HepG2 (cell line): Measurements from ENCODE around the gene ATPAF2. TPM values are rescaled to one million over a fixed set of nuclear protein-coding genes. Genes with fewer than 3 reads are reported as not detected.

Experiments used
- ATAC-seq: fragments of 200-7000 bp; cut with Tn5 transposase; 3 replicates; pipeline ENCODE4 v1.9.1; 2020; ENCODE audit warnings: mild to moderate bottlenecking, moderate library complexity
- BruUV-seq: library from RNA; stranded (reverse); fragments of 400-500 nt; replicated peaks from 2 replicates; lab custom pipeline; 2021; lab: Mats Ljungman, UMichigan
- CTCF ChIA-PET: fragments of 300-600 bp; formaldehyde crosslinking; extraction: SDS; loops from one replicate; lab custom pipeline; 2021; ENCODE audit warnings: low total read pairs, inconsistent platforms, low intra/inter-chr PET ratio; lab: Yijun Ruan, JAX
- POLR2A ChIA-PET: fragments of 350-600 bp; sonication (Branson Sonifier 250); formaldehyde crosslinking; loops from one replicate; lab custom pipeline; 2020; ENCODE audit warnings: antibody characterized with exemption, inconsistent platforms; lab: Yijun Ruan, JAX
- DNase-seq: peaks from one replicate; pipeline ENCODE4 v3.0.0-alpha.2; 2015; ENCODE audit warnings: low spot score
- FAIRE-seq: peaks from 3 replicates; lab custom pipeline; 2011; peaks lifted over from hg19 to GRCh38; lab: Jason Lieb, UNC
- H2AFZ ChIP-seq: one replicate; pipeline ENCODE4 v1.6.1; 2011; ENCODE audit warnings: low read length, inconsistent platforms
- H3K27ac ChIP-seq: fragments of 300-600 bp; 3 replicates; pipeline ENCODE4 v1.8.0; 2011; ENCODE audit warnings: mixed run types, mild to moderate bottlenecking, mixed read lengths, low read length, inconsistent platforms; ENCODE audit not compliant: insufficient read depth; ENCODE audit errors: extremely low read length
- H3K27me3 ChIP-seq, 2 experiments: fragments of 200-600 bp in 1 of 2; 2 replicates in 1 of 2; 3 replicates in 1 of 2; pipeline versions ENCODE4 v1.6.0 to v1.8.0; 2011; ENCODE audit warnings: low read length in 2 of 2, mild to moderate bottlenecking in 2 of 2, moderate library complexity in 2 of 2, inconsistent platforms in 1 of 2; ENCODE audit not compliant: insufficient read depth in 2 of 2, control insufficient read depth in 1 of 2
- H3K36me3 ChIP-seq, 2 experiments: fragments of 200-600 bp in 1 of 2; replicated peaks in 1 of 2; 2 replicates in 1 of 2; 3 replicates in 1 of 2; pipeline versions ENCODE4 v1.5.1 to v1.8.0; 2011; ENCODE audit warnings: low read length in 2 of 2, inconsistent platforms in 1 of 2; ENCODE audit not compliant: insufficient read depth in 2 of 2, control insufficient read depth in 1 of 2
- H3K4me1 ChIP-seq: 2 replicates; pipeline ENCODE4 v1.5.1; 2012; ENCODE audit warnings: low read length, inconsistent platforms; ENCODE audit not compliant: insufficient read depth
- H3K4me2 ChIP-seq: 2 replicates; pipeline ENCODE4 v1.6.0; 2011; ENCODE audit warnings: low read depth, low read length, inconsistent platforms
- H3K4me3 ChIP-seq, 3 experiments: fragments of 200-600 bp in 1 of 3; sonication (generic), shearing (Covaris generic) in 1 of 3; replicated peaks in 1 of 3; 2 replicates each; pipeline ENCODE4 v1.5.1; 2011 to 2016; ENCODE audit warnings: low read length in 3 of 3, inconsistent platforms in 2 of 3, low read depth in 2 of 3, mild to moderate bottlenecking in 2 of 3, control low read depth in 1 of 3, mixed read lengths in 1 of 3; ENCODE audit not compliant: insufficient read depth in 1 of 3
- H3K79me2 ChIP-seq: one replicate; pipeline ENCODE4 v1.6.1; 2011; ENCODE audit warnings: low read length, inconsistent platforms; ENCODE audit not compliant: insufficient read depth
- H3K9ac ChIP-seq: 2 replicates; pipeline ENCODE4 v1.6.0; 2011; ENCODE audit warnings: mild to moderate bottlenecking, low read depth, low read length, inconsistent platforms; ENCODE audit not compliant: insufficient read depth
- H3K9me3 ChIP-seq: 2 replicates; pipeline ENCODE4 v1.5.1; 2012; ENCODE audit warnings: mild to moderate bottlenecking, low read length
- H4K20me1 ChIP-seq: 2 replicates; pipeline ENCODE4 v1.6.0; 2011; ENCODE audit warnings: inconsistent platforms, mild to moderate bottlenecking, low read length, moderate library complexity; ENCODE audit not compliant: insufficient read depth
- FIP1L1 ChIP-seq: fragments of 200-400 bp; formaldehyde crosslinking; IDR thresholded peaks from 2 replicates; pipeline ENCODE4 v1.6.1; 2018; ENCODE audit warnings: low read depth, mild to moderate bottlenecking, low read length, moderate library complexity, borderline replicate concordance; ENCODE audit not compliant: insufficient read depth
- FOXO1 ChIP-seq: sonication (generic); formaldehyde crosslinking; IDR thresholded peaks from 2 replicates; pipeline ENCODE4 v1.4.0; 2020; ENCODE audit warnings: missing genetic modification reagents
- KDM2A ChIP-seq: sonication (generic); formaldehyde crosslinking; IDR thresholded peaks from 2 replicates; pipeline ENCODE4 v1.4.0; 2020; ENCODE audit warnings: low read depth, missing genetic modification reagents, borderline replicate concordance
- SP140L ChIP-seq: sonication (generic); formaldehyde crosslinking; IDR thresholded peaks from 2 replicates; pipeline ENCODE4 v1.4.0; 2020; ENCODE audit warnings: missing genetic modification reagents, borderline replicate concordance
- U2AF1 ChIP-seq: fragments of 200-400 bp; formaldehyde crosslinking; optimal IDR thresholded peaks from 2 replicates; pipeline ENCODE3; 2017; ENCODE audit warnings: mild to moderate bottlenecking, low read depth, low read length
- ZMYM3 ChIP-seq: sonication (generic); formaldehyde crosslinking; IDR thresholded peaks from 2 replicates; pipeline ENCODE4 v1.5.1; 2020; ENCODE audit warnings: mild to moderate bottlenecking, missing genetic modification reagents
- ZNF564 ChIP-seq: sonication (generic); formaldehyde crosslinking; IDR thresholded peaks from 2 replicates; pipeline ENCODE4 v1.8.1; 2023; ENCODE audit warnings: mild to moderate bottlenecking, missing genetic modification reagents
- WGBS: methylation state at CpG from one replicate; pipeline ENCODE4 v1.1.6; 2017; ENCODE audit warnings: low lambda C conversion rate; 5-methylcytosine and 5-hydroxymethylcytosine counted together
- in situ Hi-C: cut with HindIII; loops from 2 replicates; pipeline ENCODE4 v1.10.0; 2017; ENCODE audit warnings: low pct_unique_long_range_greater_than_20kb; ENCODE audit not compliant: extremely low pct_ligation_motif_present
- intact Hi-C: fragments of 100-400 bp; cut with micrococcal nuclease; formaldehyde crosslinking; loops from one replicate; pipeline ENCODE4 v1.10.0; 2022; ENCODE audit not compliant: unreplicated experiment
- polyA plus RNA-seq, 8 experiments: library from polyadenylated mRNA; depleted of rRNA in 3 of 8; stranded (reverse) in 7 of 8; unstranded in 1 of 8; fragments of >200 nt; fragmentation: Illumina TruSeq in 4 of 8; extraction: Trizol in 4 of 8; gene quantifications; 2 replicates each; pipeline versions ENCODE4 v1.2.1 to v1.2.3, GENCODE V29; 2011 to 2016; ENCODE audit warnings: low read depth in 4 of 8, missing spikeins in 1 of 8, mixed read lengths in 1 of 8; ENCODE audit not compliant: insufficient read depth in 1 of 8
- total RNA-seq, 5 experiments: library from RNA; depleted of rRNA; stranded (reverse); fragments of >200 nt; fragmentation: Illumina TruSeq; extraction: Trizol; gene quantifications; 2 replicates each; pipeline ENCODE4 v1.2.3, GENCODE V29; 2016; ENCODE audit warnings: low read depth in 1 of 5

ATPAF2 gene
- total and polyA plus RNA-seq, 2 of the 13 experiments (the other 11 are each of a cell fraction or from before 2014, with no cell fraction given), result 15.0 to 16.5 TPM

GRCh38 chr17:17979778-17980177 is 59.2 kb downstream of the ATPAF2 start:
- peaks cover 17% of the 10 kb centered on the region for H3K4me1 ChIP-seq
- no peaks in the 10 kb centered on the region for H4K20me1 ChIP-seq
- no peaks in the 10 kb centered on the region for H3K79me2 ChIP-seq
- H3K4me3 ChIP-seq, result no peak overlapping the region
- no peaks in the 10 kb centered on the region for H3K36me3 ChIP-seq
- FAIRE-seq (no peak), ATAC-seq (no peak), DNase-seq (no peak)
- no peak overlapping the region for H2AFZ ChIP-seq
- TF ChIP-seq SP140L (CRISPR knock-in tag) (no peak), ZNF564 (peak; percentile 95; the same call in 1 of the 2 replicates)
- H3K4me2 ChIP-seq, result no peak overlapping the region
- peaks cover 8 to 35% of the 10 kb centered on the region in 2 experiments; a peak in 4 of 5 replicates for H3K27me3 ChIP-seq
- no TSS peak for BruUV-seq
- intact Hi-C loops (no loop called here), in situ Hi-C loops (no loop called here)
- WGBS, result 80% methylated on average over 1 of the region's 3 CpGs
- H3K9me3 ChIP-seq, result no peaks in the 10 kb centered on the region
- POLR2A ChIA-PET, result no interaction called here
- no peak overlapping the region for H3K27ac ChIP-seq
- H3K9ac ChIP-seq, result no peak overlapping the region
- CTCF ChIA-PET, result no interaction called here

GRCh38 chr17:17978481-17979424 is 60.2 kb downstream of the ATPAF2 start:
- H3K27me3 ChIP-seq, result peaks cover 8 to 35% of the 10 kb centered on the region in 2 experiments; a peak in 4 of 5 replicates
- no peaks in the 10 kb centered on the region for H3K36me3 ChIP-seq
- no peaks in the 10 kb centered on the region for H3K9me3 ChIP-seq
- ATAC-seq (no peak), DNase-seq (no peak), FAIRE-seq (no peak)
- no peaks in the 10 kb centered on the region for H3K79me2 ChIP-seq
- no peak overlapping the region for H3K4me2 ChIP-seq
- H4K20me1 ChIP-seq, result no peaks in the 10 kb centered on the region
- in situ Hi-C loops (no loop called here), intact Hi-C loops (no loop called here)
- H3K9ac ChIP-seq, result no peak overlapping the region
- H3K27ac ChIP-seq, result no peak overlapping the region
- 42% methylated on average over 11 of the region's 14 CpGs for WGBS
- no TSS peak for BruUV-seq
- no peak overlapping the region for H2AFZ ChIP-seq
- no peak overlapping the region for H3K4me3 ChIP-seq
- TF ChIP-seq FOXO1 (CRISPR knock-in tag) (no peak), ZMYM3 (CRISPR knock-in tag) (peak; percentile 54; the same call in 1 of the 2 replicates), U2AF1 (no peak), FIP1L1 (no peak), KDM2A (no peak)
- POLR2A ChIA-PET, result no interaction called here
- peaks cover 14% of the 10 kb centered on the region for H3K4me1 ChIP-seq
- CTCF ChIA-PET, result no interaction called here
